OCI-LY1 (cell line): ENCODE measurements around the gene SLC22A8.

Source experiments
- CTCF ChIP-seq: fragments of 200-600 bp; sonication (generic), shearing (Covaris generic); IDR thresholded peaks from 2 replicates; pipeline ENCODE4 v1.5.1; 2017; ENCODE audit warnings: mild to moderate bottlenecking, antibody characterized with exemption, low read length, moderate library complexity, mixed read lengths
- EZH2 ChIP-seq: fragments of 200-600 bp; sonication (generic), shearing (Covaris generic); IDR thresholded peaks from 2 replicates; pipeline ENCODE4 v1.8.0; 2017; ENCODE audit warnings: borderline replicate concordance, mixed run types, mild to moderate bottlenecking, antibody characterized with exemption, low read length, moderate library complexity, mixed read lengths

- TF ChIP-seq CTCF (peak; percentile 59), EZH2 (no peak)
These were observed 40.7 kb downstream of the SLC22A8 start for GRCh38 chr11:62974848-62975522.
